ENCODE data around the gene CNR2.
"Not testable (repeated sequence)": the region's sequence is repeated elsewhere in the genome, so short reads cannot be mapped to it uniquely, and the experiment has no call there.

The CNR2 gene

DNA sequence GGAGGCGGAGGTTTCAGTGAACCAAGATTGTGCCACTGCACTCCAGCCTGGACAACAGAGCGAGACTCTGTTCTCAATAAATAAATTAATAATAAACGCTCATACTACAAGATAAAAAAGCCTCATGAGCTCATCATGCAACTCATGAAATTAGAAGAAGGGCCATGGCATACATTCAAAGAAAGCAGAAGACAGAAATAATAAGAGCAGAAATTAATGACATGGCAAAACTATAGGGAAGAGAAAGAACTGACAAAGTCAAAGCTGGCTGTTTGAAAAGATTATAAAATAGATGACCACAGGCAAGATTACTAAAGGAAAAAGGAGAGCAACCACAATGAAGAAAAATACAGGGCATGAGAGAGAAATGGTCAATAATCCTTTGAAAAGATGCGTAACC lies 30.4 kb downstream of the CNR2 start:
- no peak for DNase-seq

DNA sequence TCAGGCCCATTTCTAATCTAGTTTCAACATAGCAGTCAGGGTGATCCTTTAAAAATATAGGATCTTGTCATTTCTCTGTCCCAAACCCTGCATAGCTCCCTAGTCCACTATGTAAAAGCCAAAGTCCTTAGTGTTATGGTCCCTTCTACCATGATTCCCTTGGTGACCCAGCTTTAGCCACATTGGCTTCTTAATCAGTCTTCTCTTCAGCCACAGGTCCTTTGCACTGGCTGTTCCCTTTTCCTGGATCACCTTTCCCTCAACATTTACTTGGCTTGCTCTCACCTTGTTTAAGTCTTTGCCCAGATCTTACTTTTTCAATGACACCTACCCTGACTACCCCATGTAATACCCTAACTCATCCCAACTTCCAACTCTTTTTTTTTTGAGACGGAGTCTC lies 33.4 kb downstream of the CNR2 start:
- no peak for DNase-seq

DNA sequence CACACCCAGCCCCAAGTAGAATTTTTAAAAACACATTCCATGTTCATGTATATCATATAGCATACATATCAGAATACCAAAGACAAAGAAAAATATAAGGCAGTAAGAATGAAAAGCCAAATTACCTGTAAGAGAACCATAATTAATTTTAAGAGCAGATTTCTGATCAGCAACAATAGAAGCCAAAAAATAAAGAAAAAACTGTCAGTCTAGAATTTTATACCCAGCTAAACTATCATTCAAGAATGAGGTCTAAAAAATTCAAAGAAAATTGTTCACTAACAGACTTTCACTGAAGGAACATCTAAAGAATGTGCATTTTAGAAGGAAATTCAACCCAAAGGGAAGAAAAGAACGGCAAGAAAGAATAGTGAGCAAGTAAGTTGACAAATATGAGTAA lies 34.5 kb downstream of the CNR2 start:
- DNase-seq: no peak

DNA sequence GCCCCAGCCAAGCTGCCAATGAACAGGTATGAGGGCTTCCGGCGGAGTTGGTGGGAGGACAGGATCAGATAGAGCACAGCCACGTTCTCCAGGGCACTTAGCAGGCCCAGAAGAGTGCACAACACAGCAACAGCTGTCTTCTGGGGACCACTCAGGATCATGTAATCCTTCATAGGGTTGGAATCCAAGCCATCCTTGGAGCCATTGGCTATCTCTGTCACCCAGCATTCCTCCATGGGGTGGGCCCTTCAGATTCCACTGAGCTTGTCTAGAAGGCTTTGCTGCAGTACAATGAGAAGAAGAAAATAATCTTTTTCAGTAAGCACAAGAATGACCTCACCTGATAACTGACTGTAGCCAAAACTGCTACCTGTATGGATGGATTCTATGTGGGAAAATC lies 37.8 kb downstream of the CNR2 start:
- DNase-seq: no peak

DNA sequence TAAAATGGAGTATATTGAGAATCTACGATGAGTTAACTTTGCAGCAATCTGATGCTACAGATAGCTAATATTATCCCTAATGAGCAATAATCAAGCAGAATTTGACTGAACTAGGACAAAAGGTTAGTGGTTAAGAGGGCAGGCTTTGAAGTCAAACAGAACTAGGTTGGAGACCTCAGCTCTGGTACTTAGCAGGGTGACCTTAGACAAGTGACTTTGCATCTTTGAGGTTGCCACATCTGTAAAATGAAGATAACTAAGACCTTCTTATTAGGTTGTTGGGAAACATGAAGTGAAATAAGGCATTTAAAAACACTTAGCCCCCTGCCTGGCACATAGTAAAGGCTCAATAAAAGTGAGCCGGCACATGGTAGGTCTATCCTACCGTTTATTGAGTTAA lies 40.7 kb downstream of the CNR2 start:
- DNase-seq: no peak

DNA sequence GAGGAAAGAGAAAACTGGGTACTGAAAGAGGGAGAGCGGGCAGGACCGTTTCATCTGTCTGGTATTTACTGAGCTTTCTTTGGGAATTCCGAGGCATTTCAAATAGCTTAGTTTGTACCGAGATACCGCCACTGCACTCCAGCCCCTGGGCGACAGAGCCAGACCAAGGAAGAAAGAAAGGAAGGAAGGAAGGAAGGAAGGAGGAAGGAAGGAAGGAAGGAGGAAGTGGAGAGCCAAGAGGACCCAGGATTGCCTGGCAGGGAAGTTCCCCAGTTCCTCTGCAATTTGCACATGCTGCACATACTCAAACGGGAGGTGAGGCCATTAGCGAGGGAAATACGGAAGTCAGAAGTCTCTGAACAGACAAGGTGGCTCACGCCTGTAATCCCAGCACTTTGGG lies 44.1 kb downstream of the CNR2 start:
- DNase-seq: peak in 1 of 2 donors; percentile 44

DNA sequence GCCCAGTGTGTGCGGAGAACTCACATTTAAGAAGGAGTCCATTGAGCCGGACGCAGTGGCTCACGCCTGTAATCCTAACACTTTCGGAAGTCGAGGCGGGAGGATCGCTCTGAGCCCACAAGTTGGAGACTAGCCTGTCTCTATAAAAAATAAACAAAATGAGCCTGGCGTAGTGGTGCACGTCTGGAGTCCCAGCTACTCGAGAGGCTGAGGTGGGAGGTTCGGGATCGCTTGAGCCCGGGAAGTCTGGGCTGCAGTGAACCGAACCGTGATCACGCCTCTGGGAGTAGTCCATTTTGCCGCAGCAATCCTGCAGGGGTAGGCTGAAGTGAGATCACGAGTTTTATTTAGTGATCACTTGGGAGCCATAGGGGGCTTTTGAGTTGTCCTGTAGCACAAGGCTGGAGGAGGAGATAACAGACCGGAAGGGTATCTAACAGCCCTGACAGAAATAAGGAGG lies 44.6 kb downstream of the CNR2 start:
- no peak for DNase-seq

DNA sequence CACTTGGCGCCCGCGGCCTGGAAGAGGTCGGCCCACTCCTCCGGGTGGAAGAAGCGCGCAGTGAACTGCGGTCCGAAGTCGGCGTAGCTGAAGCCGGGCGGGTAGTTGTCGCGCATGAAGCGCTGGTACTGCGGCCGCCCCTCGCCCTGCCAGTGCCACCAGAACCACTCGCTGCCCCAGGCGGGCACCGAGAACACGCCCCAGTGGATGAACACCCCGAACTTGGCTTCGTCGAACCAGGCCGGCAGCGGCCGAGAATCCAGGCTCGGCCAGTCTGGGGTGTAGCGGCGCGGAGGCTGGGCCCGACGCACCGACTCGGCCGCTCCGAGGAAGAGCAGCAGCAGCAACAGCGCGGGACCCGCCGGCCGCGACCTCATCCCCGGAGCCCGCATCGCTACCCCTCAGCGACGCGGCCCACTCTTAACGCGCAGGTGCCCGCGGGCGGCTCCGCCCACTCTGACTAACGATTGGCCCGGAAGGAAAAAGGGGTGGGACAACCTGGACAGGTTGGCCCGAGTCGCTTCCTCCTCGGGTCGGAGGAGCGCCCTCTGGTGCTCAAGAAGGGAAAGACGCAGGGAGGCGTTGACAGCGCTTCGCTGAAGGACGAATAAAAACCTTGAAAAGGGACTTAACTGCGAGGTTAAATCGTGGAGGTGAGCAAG lies 45.1 kb downstream of the CNR2 start, which contains the start of gene FUCA1:
TSS of gene FUCA1 (minus strand) at position 396 of the 662 bp plus-strand sequence. CDS start at position 392, 4 bp downstream.
- DNase-seq: peak; percentile 96 to 98

DNA sequence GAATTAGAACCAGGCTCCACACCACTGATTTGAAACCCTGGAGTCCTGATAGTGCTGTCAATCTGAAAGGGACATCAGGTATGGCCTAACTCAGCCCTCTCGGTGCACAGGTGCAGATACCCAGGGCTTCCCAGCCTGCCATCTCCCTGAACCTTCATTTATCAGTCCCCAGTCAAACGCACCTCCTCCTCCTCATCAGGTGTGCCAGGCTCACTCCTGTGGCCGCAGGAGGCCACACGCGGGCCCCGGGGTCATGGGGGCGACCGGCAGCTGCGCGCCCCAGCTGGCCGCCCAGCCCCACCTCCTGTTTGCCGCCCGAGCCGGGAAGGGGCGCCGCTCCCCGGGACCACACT lies 45.6 kb downstream of the CNR2 start:
- no peak for DNase-seq

DNA sequence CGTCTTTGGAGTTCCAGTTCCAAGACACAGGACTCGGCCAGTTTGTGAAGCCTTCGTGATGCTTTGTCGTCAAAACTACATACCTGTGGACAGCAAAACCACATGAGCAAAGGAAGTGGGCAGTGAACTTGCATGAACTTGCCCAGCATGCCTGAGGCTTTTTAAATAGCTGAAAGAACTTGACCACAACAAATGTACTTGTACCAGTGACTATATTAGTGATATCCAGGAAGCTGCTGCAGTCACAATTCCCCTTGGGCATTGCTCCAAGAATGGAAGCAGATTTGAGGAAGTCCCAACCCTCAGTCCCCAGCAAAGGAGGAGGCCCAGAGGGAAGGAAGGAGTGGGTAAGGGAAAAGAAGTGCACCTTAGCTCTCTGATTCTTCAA lies 47.6 kb downstream of the CNR2 start:
- DNase-seq: no peak

DNA sequence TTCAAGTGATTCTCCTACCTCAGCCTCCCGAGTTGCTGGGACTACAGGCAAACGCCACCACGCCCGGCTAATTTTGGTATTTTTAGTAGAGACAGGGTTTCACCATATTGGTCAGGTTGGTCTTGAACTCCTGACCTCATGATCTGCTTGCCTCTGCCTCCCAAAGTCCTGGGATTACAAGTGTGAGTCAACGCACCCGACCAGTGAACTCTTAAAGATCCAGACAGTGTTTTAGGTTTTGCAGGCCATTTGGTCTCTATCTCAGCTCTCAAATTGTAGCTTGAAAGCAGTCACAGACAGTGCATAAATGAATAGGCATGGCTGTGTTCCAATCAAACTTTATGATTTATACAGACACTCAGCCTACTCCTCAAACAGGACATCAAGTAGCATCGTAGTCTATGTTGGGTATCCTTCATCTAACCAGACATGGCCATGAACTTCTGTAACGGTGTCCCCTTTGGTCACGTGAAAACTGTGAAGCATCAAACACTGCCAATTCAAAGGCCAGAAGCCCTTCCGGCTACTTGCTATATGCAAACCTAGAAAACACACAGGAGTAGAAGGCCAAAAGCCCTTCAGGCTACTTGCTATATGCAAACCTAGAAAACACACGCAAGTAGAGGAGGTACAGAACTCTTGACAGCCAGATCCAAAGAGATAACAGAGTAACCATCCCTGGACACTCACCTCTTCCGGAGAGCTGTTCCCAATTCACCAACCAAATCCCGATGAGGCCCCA lies 48.2 kb downstream of the CNR2 start:
- no peak for DNase-seq

DNA sequence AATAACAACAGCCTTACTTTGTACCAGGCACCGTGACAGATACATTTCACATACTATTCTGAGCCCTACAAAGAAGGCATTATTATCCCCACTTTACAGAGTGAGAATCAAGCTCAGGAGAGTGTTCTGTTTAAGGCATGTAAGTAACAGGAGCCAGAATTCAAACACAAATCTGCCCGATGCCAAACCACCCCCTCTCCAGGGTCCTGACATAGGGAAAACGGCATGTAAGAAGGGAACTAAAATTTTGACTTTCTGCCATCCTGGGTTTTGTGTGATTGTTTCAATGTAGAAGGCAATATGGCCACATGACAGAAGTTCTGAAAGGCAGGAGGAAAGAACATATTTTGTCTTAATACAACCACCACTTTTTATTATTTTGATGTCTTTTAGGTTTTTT lies 50.5 kb downstream of the CNR2 start:
- no peak for DNase-seq

DNA sequence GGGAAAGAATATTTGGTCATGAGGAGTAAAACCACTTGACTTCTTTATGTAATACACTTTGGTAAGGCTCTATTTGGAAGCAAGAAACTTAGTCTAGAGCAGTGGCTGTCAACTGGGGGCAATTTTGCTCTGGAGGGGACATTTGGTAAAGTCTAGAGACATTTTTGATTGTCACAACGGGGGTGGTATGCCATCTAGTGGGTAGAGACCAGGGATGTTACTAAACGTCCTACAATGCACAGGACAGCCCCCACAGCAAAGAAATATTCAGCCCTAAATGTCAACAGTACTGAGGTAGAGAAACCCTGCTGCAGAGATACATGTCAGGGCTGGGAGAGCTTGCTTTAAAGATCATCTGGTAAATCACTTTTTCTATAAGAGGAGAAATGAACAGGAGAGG lies 58.6 kb downstream of the CNR2 start:
- DNase-seq: peak in 1 of 2 donors; percentile 23

DNA sequence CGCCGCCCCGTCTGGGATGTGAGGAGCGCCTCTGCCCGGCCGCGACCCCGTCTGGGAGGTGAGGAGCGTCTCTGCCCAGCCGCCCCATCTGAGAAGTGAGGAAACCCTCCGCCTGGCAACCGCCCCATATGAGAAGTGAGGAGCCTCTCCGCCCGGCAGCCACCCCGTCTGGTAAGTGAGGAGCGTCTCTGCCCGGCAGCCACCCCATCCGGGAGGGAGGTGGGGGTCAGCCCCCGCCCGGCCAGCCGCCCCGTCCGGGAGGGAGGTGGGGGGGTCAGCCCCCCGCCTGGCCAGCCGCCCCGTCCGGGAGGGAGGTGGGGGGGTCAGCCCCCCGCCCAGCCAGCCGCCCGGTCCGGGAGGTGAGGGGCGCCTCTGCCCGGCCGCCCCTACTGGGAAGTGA lies 60.0 kb downstream of the CNR2 start:
- not testable (repeated sequence) for DNase-seq

DNA sequence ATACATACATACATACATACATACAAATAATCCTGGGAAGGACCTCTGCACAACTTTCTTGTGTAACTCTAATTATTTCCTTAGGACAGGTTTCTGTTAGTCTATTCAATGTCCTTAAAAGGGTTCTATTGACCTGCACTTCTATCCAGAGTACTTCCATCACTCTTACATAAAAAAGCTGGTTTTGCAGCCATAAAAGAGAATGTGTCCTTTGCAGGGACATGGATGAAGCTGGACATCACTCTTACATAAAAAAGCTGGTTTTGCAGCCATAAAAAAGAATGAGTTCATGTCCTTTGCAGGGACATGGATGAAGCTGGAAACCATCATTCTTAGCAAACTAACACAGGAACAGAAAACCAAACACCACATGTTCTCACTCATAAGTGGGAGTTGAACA lies 61.8 kb downstream of the CNR2 start:
- DNase-seq: not testable (repeated sequence)

DNA sequence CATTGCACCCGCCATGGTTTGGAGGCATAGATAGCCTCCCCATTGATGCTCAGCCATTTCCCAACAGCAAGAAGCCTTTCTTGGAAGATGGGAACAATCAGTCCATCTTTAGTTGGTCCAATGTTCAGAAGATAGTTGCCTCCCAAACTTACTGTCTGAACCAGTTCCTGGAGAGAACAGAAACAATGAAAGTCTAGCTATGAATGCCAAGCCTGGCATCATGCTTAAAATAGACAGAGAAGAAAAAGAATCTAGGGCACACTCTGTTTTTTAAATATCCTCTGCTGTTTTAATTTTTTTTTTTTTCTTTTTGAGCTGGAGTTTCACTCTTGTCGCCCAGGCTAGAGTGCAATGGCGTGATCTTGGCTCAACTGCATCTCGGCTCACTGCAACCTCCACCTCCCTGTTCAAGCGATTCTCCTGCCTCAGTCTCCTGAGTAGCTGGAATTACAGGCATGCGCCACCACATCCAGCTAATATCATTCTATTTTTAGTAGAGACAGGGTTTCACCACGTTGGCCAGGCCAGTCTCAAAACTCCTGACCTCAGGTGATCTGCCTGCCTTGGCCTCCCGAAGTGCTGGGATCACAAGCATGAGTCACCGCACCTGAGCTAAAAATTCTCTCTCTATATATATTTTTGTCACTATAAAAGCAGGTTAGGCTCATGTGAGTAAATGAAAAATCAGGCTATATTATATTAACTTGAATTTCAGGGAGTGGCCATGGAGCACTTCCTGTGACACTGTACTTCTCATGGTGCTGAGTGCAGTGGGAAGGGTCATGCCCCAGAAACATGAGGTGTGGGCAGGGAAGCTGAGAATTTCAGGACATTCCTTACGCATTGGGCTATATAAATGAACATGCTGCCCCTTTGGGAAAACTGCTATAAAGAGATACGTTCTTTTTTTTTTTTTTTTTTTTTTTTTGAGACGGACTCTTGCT lies 64.2 kb downstream of the CNR2 start:
- no peak for DNase-seq

DNA sequence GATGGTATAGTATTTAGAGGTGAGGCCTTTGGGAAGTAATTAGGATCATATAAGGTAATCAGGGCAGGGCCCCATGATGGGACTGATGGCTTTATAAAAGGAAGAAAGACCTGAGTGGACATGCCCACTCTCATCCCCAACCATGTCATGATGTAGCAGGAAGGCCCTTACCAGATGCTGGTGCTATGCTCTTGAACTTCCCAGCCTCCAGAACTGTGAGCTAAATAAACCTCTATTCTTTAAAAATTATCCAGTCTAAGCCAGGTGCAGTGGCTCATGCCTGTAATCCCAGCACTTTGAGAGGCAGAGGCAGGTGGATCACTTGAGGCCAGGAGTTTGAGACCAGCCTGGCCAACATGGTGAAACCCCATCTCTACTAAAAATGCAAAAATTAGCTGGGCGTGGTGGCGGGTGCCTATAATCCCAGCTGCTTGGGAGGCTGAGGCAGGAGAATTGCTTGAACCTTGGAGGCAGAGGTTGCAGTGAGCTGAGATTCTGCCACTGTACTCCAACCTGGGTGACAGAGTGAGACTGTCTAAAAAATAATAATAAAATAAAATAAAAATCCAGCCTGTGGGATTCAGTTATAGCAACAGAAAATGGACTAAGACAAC lies 65.6 kb downstream of the CNR2 start:
- not testable (repeated sequence) for DNase-seq

DNA sequence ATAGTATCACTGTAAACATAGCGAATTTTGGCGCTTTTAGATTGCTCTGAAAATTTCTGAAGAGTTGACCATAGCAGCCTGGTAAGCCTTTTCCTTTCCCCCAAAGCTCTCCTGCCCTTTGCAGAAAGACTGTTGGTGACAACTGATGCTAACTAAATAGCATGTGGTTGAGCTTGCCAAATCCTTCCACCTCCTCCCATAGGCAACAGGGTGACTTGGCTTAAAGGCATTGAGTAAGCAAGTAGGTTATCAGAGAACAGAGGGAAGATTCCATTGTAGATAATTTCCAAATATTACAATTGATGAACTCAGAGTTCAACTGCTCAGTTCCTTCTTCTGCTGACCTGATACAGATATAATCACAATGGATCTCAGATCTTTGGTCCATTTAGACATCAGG lies 68.0 kb downstream of the CNR2 start:
- no peak for DNase-seq

DNA sequence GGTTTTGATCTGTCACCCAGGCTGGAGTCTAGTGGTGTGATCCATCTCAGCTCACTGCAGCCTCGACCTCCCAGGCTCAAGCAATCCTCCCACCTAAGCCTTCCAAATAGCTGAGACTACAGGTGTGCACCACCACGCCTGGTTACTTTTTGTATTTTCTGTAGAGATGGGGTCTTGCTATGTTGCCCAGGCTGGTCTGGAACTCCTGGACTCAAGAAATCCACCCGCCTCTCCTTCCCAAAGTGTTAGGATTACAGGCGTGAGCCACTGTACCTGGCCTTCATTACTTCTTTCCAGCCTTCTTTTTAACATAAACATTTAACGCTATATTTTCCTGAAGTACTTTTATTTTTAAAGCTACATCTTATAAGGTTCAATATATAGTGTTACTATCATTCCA lies 69.5 kb downstream of the CNR2 start:
- no peak for DNase-seq

DNA sequence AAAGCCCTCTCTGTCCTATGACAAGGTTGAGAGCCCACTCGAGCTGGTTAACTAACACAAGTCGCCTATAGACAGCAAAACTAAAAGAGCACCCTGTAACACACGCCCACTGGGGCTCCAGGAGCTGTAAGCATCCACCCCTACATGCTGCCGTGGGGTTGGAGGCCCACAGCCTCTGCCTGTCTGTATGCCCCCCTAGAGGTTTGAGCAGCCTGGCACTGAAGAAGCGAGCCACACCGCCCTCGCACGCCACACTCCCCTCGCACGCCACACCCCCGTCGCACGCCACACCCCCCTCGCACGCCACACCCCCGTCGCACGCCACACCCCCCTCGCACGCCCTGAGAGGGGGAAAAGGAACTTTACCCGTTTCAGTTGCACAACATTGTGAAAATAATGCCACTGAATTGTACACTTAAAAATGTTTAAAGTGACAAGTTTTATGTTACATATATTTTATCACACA lies 74.7 kb downstream of the CNR2 start:
- DNase-seq: peak; percentile 80 to 82

DNA sequence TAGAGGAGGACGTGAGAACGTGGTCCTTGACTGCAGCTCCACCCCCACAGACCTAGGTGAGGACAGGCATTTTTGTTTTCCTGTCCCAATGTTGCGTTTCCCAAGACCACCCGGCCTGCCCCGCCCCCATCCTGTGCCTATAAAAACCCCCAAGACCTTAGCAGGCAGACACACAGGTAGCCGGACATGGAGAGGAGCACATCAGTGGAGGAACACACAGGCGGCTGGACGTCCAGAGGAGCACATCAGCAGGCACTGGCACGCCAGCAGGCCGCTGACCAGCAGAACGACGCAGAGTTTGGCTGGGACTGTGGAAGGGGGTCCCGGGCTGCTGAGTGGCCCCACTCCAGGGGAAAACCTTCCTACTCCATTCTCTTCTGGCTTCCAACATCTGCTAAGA lies 75.3 kb downstream of the CNR2 start:
- no peak for DNase-seq

DNA sequence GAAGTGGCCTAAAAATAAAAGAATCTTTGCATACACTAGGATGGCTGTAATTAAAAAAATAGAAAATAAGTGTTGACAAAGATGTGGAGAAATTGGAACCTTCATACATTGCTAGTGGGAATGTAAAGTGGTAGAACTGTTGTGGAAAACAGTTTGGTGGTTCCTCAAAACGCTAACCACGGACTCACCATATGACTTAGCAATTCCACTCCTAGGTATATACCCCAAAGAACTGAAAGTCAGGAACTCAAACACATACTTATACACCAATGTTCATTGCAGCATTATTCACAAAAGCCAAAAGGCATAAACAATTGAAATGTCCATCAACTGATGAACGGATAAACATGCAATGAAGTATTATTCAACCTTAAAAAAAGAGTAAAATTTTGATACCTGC lies 77.1 kb downstream of the CNR2 start:
- DNase-seq: no peak

DNA sequence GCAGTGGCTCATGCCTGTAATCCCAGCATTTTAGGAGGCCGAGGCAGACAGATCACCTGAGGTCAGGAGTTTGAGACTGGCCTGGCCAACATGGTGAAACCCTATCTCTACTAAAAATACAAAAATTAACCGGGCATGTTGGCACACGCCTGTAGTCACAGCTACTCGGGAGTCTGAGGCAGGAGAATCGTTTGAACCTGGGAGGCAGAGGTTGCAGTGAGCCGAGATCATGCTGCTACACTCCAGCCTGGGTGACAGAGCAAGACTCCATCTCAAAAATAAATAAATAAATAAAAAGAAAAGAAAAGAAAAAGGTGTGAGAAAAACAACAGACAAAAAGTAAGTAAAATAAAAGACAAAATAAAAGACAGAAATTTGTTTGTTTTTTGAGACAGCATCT lies 79.0 kb downstream of the CNR2 start:
- not testable (repeated sequence) for DNase-seq

Data from CD4-positive, alpha-beta T cell treated with Interleukin-4 for 1 hour (primary cell).